OCI-LY7 (cell line): ENCODE data around the gene HMGA1. TPM values are rescaled to one million over a fixed set of nuclear protein-coding genes. Genes with fewer than 3 reads are reported as not detected.
A peak's percentile ranks its signal among the peaks of the same experiment; 100 is the strongest.

ENCODE experiments used
- BruUV-seq: library from RNA; stranded (reverse); fragments of 400-500 nt; replicated peaks from 2 replicates; lab custom pipeline; 2021; lab: Mats Ljungman, UMichigan
- CTCF ChIA-PET: fragments of 300-600 bp; sonication (Branson Sonifier 250); formaldehyde crosslinking; loops from one replicate; lab custom pipeline; 2022; ENCODE audit warnings: antibody characterized with exemption; ENCODE audit not compliant: unreplicated experiment; lab: Charles Lee
- POLR2A ChIA-PET: fragments of 300-600 bp; sonication (Branson Sonifier 250); formaldehyde crosslinking; loops from one replicate; lab custom pipeline; 2022; ENCODE audit warnings: antibody characterized with exemption; lab: Charles Lee
- DNase-seq: peaks from one replicate; pipeline ENCODE4 v3.0.0-alpha.2; 2015; ENCODE audit warnings: low spot score
- H2AFZ ChIP-seq: fragments of 200-600 bp; sonication (generic), shearing (Covaris generic); 2 replicates; pipeline ENCODE4 v1.6.1; 2014; ENCODE audit warnings: mild to moderate bottlenecking, antibody characterized with exemption, low read length, moderate library complexity
- H3K27ac ChIP-seq: fragments of 200-600 bp; sonication (generic); 2 replicates; pipeline ENCODE4 v1.5.1; 2014; ENCODE audit warnings: mixed run types, low read depth, mild to moderate bottlenecking, moderate library complexity, low read length, inconsistent platforms; ENCODE audit not compliant: poor library complexity, severe bottlenecking
- H3K36me3 ChIP-seq: fragments of 200-600 bp; sonication (generic); 2 replicates; pipeline ENCODE4 v1.6.1; 2014; ENCODE audit warnings: mild to moderate bottlenecking, antibody characterized with exemption, low read length, moderate library complexity, mixed read lengths; ENCODE audit not compliant: insufficient read depth
- H3K4me1 ChIP-seq: fragments of 200-600 bp; sonication (generic); 2 replicates; pipeline ENCODE4 v1.5.1; 2014; ENCODE audit warnings: mild to moderate bottlenecking, low read length; ENCODE audit not compliant: insufficient read depth, poor library complexity, severe bottlenecking
- H3K4me2 ChIP-seq: fragments of 200-600 bp; sonication (generic); 2 replicates; pipeline ENCODE4 v1.6.1; 2014; ENCODE audit warnings: mild to moderate bottlenecking, low read length
- H3K4me3 ChIP-seq: fragments of 200-600 bp; sonication (generic); 2 replicates; pipeline ENCODE4 v1.5.1; 2014; ENCODE audit warnings: mild to moderate bottlenecking, low read depth, low read length; ENCODE audit not compliant: poor library complexity, severe bottlenecking
- H3K79me2 ChIP-seq: fragments of 200-600 bp; sonication (generic); 2 replicates; pipeline ENCODE4 v1.6.1; 2016; ENCODE audit warnings: low read depth, mild to moderate bottlenecking, low read length, moderate library complexity, mixed read lengths; ENCODE audit not compliant: insufficient read depth
- H3K9me2 ChIP-seq: fragments of 200-600 bp; sonication (generic); 2 replicates; pipeline ENCODE4 v1.6.1; 2016; ENCODE audit warnings: mild to moderate bottlenecking, low read length, mixed read lengths; ENCODE audit not compliant: insufficient read depth
- H3K9me3 ChIP-seq: fragments of 200-600 bp; sonication (generic); 2 replicates; pipeline ENCODE4 v1.6.1; 2014; ENCODE audit warnings: mild to moderate bottlenecking, mixed run types, low read length, mixed read lengths
- H4K20me1 ChIP-seq: fragments of 200-600 bp; sonication (generic); 2 replicates; pipeline ENCODE4 v1.6.1; 2014; ENCODE audit warnings: mild to moderate bottlenecking, antibody characterized with exemption, low read length, moderate library complexity, mixed read lengths; ENCODE audit not compliant: insufficient read depth
- EZH2phosphoT487 ChIP-seq: fragments of 200-600 bp; sonication (generic); IDR thresholded peaks from 2 replicates; pipeline ENCODE4 v1.6.1; 2018; ENCODE audit warnings: low read depth, borderline replicate concordance, mild to moderate bottlenecking, mixed run types, antibody characterized with exemption, low read length, moderate library complexity, mixed read lengths
- intact Hi-C: fragments of 100-400 bp; cut with micrococcal nuclease; formaldehyde crosslinking; loops from one replicate; pipeline ENCODE4 v1.10.0; 2022; ENCODE audit not compliant: unreplicated experiment
- total RNA-seq, 2 experiments: library from RNA; depleted of rRNA in 1 of 2; stranded (reverse); fragments of >200 nt in 1 of 2; shearing (Covaris generic) in 1 of 2; gene quantifications; 2 replicates each; pipeline ENCODE4 v1.2.3, GENCODE V29; 2014 to 2022
- TF ChIP-seq, protein P1 (sequence below): fragments of 200-600 bp; sonication (generic); conservative IDR thresholded peaks from 2 replicates; pipeline ENCODE4 v1.5.1; 2014; ENCODE audit warnings: mild to moderate bottlenecking, antibody characterized with exemption, low read length, moderate library complexity, mixed read lengths

HMGA1 gene
- total RNA-seq, 2 experiments from 2014 or later, result 435 to 764 TPM

- no peak for TF ChIP-seq EZH2phosphoT487
- TF ChIP-seq, protein P1, sequence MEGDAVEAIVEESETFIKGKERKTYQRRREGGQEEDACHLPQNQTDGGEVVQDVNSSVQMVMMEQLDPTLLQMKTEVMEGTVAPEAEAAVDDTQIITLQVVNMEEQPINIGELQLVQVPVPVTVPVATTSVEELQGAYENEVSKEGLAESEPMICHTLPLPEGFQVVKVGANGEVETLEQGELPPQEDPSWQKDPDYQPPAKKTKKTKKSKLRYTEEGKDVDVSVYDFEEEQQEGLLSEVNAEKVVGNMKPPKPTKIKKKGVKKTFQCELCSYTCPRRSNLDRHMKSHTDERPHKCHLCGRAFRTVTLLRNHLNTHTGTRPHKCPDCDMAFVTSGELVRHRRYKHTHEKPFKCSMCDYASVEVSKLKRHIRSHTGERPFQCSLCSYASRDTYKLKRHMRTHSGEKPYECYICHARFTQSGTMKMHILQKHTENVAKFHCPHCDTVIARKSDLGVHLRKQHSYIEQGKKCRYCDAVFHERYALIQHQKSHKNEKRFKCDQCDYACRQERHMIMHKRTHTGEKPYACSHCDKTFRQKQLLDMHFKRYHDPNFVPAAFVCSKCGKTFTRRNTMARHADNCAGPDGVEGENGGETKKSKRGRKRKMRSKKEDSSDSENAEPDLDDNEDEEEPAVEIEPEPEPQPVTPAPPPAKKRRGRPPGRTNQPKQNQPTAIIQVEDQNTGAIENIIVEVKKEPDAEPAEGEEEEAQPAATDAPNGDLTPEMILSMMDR, result no peak
- Histone ChIP-seq H3K27ac (peak overlapping the region; percentile 91), H3K9me3 (no peaks in the 10 kb centered on the region), H3K9me2 (no peaks in the 10 kb centered on the region), H3K4me2 (peak overlapping the region; percentile 82), H4K20me1 (peaks cover 40% of the 10 kb centered on the region), H3K79me2 (peaks cover 57% of the 10 kb centered on the region), H3K36me3 (peaks cover 49% of the 10 kb centered on the region), H2AFZ (no peak overlapping the region), H3K4me3 (peak overlapping the region; percentile 97), H3K4me1 (peaks cover 51% of the 10 kb centered on the region)
- ChIA-PET POLR2A (interaction anchor here (0.5 to 1.4 kb wide), 20 partner anchors 10 to 783 kb away, joined by 3 to 11 read pairs (median 3); partner anchors contain the start of genes RPS10, SMIM29 and ZBTB9), CTCF (interaction anchor here (0.5 to 1.0 kb wide), 2 partner anchors 14 to 48 kb away, joined by 5 read pairs; no protein-coding TSS in a partner anchor)
- intact Hi-C loops, result loop anchor here (2.0 to 10.0 kb wide), 2 partner anchors 41 to 437 kb away; no protein-coding TSS in a partner anchor
- DNase-seq, result peak; percentile 64
- no TSS peak for BruUV-seq
Observed at GRCh38 chr6:34237316-34237721, 646 bp downstream of the HMGA1 start.

GRCh38 chr6:34237722-34238584, 1.3 kb downstream of the HMGA1 start:
- peak overlapping the region; percentile 91 for H3K27ac ChIP-seq
- no peak overlapping the region for H2AFZ ChIP-seq
- peak overlapping the region; percentile 97 for H3K4me3 ChIP-seq
- H3K36me3 ChIP-seq, result peaks cover 55% of the 10 kb centered on the region
- TF ChIP-seq EZH2phosphoT487, result no peak
- TF ChIP-seq, protein P1, result peak; percentile 67
- intact Hi-C loops, result loop anchor here (2.0 to 10.0 kb wide), 2 partner anchors 41 to 437 kb away; no protein-coding TSS in a partner anchor
- H4K20me1 ChIP-seq, result peaks cover 42% of the 10 kb centered on the region
- H3K79me2 ChIP-seq, result peaks cover 57% of the 10 kb centered on the region
- no peaks in the 10 kb centered on the region for H3K9me3 ChIP-seq
- POLR2A ChIA-PET, result no interaction called here
- peak; percentile 90 for DNase-seq
- peaks cover 56% of the 10 kb centered on the region for H3K4me1 ChIP-seq
- peak overlapping the region; percentile 82 for H3K4me2 ChIP-seq
- BruUV-seq, result no TSS peak
- CTCF ChIA-PET, result interaction anchor here (1.0 kb wide), 1 partner anchor 49 kb away, joined by 5 read pairs; no protein-coding TSS in a partner anchor
- H3K9me2 ChIP-seq, result no peaks in the 10 kb centered on the region
